ENCODE data around the gene DNAAF1.
"Not testable (repeated sequence)": the region's sequence is repeated elsewhere in the genome, so short reads cannot be mapped to it uniquely, and the experiment has no call there.

Gene DNAAF1

DNA sequence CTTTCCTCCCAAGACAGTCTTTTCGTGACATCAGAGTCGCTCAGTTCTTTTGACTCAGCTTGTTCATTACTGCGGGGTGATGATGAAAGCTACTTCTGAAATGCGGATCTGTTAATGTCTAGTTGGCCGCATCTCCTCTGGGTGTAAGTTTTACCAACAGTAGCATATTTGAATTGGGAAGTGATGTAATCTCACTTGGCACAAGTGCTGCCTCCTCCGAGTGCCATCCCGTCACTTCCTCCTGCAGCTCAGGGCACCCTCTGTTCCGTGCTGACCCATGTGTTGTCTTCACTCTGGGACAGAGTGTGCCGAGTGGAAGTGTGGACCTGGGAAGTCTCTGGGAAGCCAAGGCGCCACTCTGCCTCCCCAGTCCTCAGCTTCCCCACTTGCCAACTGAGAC lies 54.8 kb downstream of the DNAAF1 start:
- H3K36me3 ChIP-seq (replicated peaks; ENCODE audit: low read depth, low read length), result no peaks in the 10 kb centered on the region
- no peak overlapping the region for H3K27ac ChIP-seq (ENCODE audit: low read length)
- H2AFZ ChIP-seq (ENCODE audit: low read depth, low read length), result no peak overlapping the region
- no peaks in the 10 kb centered on the region for H3K79me2 ChIP-seq (ENCODE audit: low read length)
- H3K9me3 ChIP-seq (ENCODE audit: insufficient read depth, low read length), result no peaks in the 10 kb centered on the region
- no peaks in the 10 kb centered on the region for H4K20me1 ChIP-seq (ENCODE audit: insufficient read depth, low read length)
- no peaks in the 10 kb centered on the region for H3K4me1 ChIP-seq (ENCODE audit: low read length)
- no peak overlapping the region for H3K4me3 ChIP-seq (ENCODE audit: low read length)
- no peak overlapping the region for H3K4me2 ChIP-seq (ENCODE audit: low read length)
- peaks cover 8% of the 10 kb centered on the region; the same call in 1 of the 2 replicates for H3K27me3 ChIP-seq (ENCODE audit: low read depth, low read length)
- no peak overlapping the region for H3K9ac ChIP-seq (ENCODE audit: low read length)
- TF ChIP-seq EZH2phosphoT487 (IDR thresholded peaks at IDR 0.05; ENCODE audit: low read depth), result no peak
- TF ChIP-seq, protein P1, sequence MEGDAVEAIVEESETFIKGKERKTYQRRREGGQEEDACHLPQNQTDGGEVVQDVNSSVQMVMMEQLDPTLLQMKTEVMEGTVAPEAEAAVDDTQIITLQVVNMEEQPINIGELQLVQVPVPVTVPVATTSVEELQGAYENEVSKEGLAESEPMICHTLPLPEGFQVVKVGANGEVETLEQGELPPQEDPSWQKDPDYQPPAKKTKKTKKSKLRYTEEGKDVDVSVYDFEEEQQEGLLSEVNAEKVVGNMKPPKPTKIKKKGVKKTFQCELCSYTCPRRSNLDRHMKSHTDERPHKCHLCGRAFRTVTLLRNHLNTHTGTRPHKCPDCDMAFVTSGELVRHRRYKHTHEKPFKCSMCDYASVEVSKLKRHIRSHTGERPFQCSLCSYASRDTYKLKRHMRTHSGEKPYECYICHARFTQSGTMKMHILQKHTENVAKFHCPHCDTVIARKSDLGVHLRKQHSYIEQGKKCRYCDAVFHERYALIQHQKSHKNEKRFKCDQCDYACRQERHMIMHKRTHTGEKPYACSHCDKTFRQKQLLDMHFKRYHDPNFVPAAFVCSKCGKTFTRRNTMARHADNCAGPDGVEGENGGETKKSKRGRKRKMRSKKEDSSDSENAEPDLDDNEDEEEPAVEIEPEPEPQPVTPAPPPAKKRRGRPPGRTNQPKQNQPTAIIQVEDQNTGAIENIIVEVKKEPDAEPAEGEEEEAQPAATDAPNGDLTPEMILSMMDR (IDR thresholded peaks at IDR 0.05; ENCODE audit: low read depth, low read length), result no peak

DNA sequence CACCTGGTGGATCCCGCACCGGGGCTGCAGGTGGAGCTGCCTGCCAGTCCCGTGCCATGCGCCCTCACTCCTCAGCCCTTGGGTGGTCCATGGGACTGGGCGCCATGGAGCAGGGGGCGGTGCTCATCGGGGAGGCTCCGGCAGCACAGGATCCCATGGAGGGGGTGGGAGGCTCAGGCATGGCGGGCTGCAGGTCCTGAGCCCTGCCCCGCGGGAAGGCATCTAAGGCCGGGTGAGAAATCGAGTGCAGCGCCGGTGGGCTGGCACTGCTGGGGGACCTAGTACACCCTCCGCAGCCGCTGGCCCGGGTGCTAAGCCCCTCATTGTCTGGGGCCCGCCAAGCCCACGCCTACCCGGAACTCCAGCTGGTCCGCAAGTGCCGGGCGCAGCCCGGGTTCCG lies 59.4 kb downstream of the DNAAF1 start:
- H3K27me3 ChIP-seq (ENCODE audit: low read depth, low read length); H2AFZ ChIP-seq (ENCODE audit: low read depth, low read length); H3K9ac ChIP-seq (ENCODE audit: low read length); H3K36me3 ChIP-seq (replicated peaks; ENCODE audit: low read depth, low read length); H3K4me2 ChIP-seq (ENCODE audit: low read length); H3K9me3 ChIP-seq (ENCODE audit: insufficient read depth, low read length); H3K4me1 ChIP-seq (ENCODE audit: low read length); H3K4me3 ChIP-seq (ENCODE audit: low read length); H4K20me1 ChIP-seq (ENCODE audit: insufficient read depth, low read length); H3K27ac ChIP-seq (ENCODE audit: low read length); H3K79me2 ChIP-seq (ENCODE audit: low read length): not testable (repeated sequence)

DNA sequence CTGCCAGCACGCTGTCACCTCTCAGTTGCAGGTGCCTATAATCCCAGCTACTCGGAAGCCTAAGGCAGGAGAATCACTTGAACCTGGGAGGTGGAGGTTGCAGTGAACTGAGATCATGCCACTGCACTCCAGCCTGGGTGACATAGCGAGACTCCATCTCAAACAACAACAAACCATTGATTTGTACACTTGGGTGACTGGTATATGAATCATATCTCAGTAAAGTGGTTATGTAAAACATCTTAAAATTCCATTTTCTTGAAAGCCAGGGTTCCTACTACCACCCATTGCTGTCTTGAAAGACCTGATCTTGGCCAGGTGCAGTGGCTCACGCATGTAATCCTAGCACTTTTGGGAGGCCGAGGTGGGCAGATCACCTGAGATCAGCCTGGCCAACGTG lies 60.0 kb downstream of the DNAAF1 start:
- not testable (repeated sequence) for H3K9ac ChIP-seq (ENCODE audit: low read length); H3K4me2 ChIP-seq (ENCODE audit: low read length)

DNA sequence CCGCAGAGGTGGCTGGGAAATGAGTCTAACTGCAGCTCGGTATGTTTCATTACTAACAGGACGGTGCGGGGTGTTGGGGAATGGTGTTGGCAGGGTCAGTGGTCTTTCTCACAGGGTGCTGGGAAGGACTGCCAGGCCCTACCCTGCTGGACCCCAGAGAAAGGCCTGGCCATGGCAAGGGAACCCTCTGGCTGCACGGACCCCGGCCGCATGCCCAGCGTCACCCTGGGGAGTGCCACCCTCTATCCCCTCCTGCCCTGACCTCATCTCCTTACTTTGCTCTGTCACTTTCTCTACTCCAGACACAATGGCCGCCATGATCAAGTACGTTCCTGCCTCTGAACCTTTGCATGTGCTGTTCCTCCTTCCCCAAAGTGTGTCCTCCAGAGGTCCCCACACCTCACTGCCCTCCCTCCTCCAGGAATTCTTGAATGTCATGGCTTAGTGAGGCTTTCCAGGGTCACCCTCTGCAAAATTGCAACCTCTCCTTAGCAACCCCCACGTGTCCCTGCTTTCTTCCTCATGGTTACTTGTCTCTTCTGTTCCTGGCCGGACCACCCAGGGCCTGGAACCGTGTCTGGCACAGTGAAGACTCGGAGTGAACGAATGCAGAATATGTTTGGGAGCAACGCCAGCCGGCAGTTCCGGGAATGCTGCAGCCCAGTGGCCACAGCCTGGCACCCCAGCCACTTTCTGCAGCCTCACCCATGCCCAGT lies 61.0 kb downstream of the DNAAF1 start:
- no peak overlapping the region for H2AFZ ChIP-seq (ENCODE audit: low read depth, low read length)
- H3K9me3 ChIP-seq (ENCODE audit: insufficient read depth, low read length), result 0 out of 2 replicates have a peak, but pooled peaks cover 2% of the 10 kb centered on the region
- no peaks in the 10 kb centered on the region for H4K20me1 ChIP-seq (ENCODE audit: insufficient read depth, low read length)
- H3K4me2 ChIP-seq (ENCODE audit: low read length), result no peak overlapping the region
- H3K27me3 ChIP-seq (ENCODE audit: low read depth, low read length), result no peaks in the 10 kb centered on the region
- H3K79me2 ChIP-seq (ENCODE audit: low read length), result no peaks in the 10 kb centered on the region
- H3K36me3 ChIP-seq (replicated peaks; ENCODE audit: low read depth, low read length), result no peaks in the 10 kb centered on the region
- 0 out of 2 replicates have a peak, but pooled peaks cover 3% of the 10 kb centered on the region for H3K4me1 ChIP-seq (ENCODE audit: low read length)
- TF ChIP-seq, protein P1 (IDR thresholded peaks at IDR 0.05; ENCODE audit: low read depth, low read length), result no peak
- no peak for TF ChIP-seq EZH2phosphoT487 (IDR thresholded peaks at IDR 0.05; ENCODE audit: low read depth)
- H3K9ac ChIP-seq (ENCODE audit: low read length), result no peak overlapping the region
- no peak overlapping the region for H3K4me3 ChIP-seq (ENCODE audit: low read length)
- H3K27ac ChIP-seq (ENCODE audit: low read length), result no peak overlapping the region

More for the DNA sequence above, 60.0 kb downstream of the DNAAF1 start:
- not testable (repeated sequence) for H2AFZ ChIP-seq (ENCODE audit: low read depth, low read length); H3K27me3 ChIP-seq (ENCODE audit: low read depth, low read length); H4K20me1 ChIP-seq (ENCODE audit: insufficient read depth, low read length); H3K79me2 ChIP-seq (ENCODE audit: low read length); H3K4me3 ChIP-seq (ENCODE audit: low read length); H3K27ac ChIP-seq (ENCODE audit: low read length); H3K36me3 ChIP-seq (replicated peaks; ENCODE audit: low read depth, low read length); H3K9me3 ChIP-seq (ENCODE audit: insufficient read depth, low read length); H3K4me1 ChIP-seq (ENCODE audit: low read length)

DNA sequence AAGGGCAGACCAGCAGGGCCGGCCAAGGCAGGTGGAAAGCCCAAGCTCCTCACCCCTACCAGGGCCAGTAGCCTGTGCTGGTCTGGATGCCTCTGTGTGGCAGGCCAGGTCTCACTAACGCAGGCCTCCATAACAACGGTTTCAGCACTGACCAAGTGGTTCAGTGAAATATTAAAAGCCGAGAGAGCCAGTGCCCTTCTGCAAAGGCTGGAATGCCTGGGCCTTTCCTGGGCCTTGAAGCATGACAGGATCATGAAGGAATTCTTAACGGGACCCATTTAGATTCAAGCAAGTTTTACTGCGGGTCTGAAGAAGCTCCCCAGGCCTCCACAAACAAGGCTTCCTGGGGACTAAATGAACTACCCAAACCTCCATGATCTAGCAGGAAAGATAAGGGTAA lies 62.1 kb downstream of the DNAAF1 start:
- no peak overlapping the region for H3K9ac ChIP-seq (ENCODE audit: low read length)
- H3K79me2 ChIP-seq (ENCODE audit: low read length), result no peaks in the 10 kb centered on the region
- H3K36me3 ChIP-seq (replicated peaks; ENCODE audit: low read depth, low read length), result no peaks in the 10 kb centered on the region
- H3K4me3 ChIP-seq (ENCODE audit: low read length), result no peak overlapping the region
- no peak overlapping the region for H3K4me2 ChIP-seq (ENCODE audit: low read length)
- H3K27me3 ChIP-seq (ENCODE audit: low read depth, low read length), result no peaks in the 10 kb centered on the region
- no peaks in the 10 kb centered on the region for H4K20me1 ChIP-seq (ENCODE audit: insufficient read depth, low read length)
- 0 out of 2 replicates have a peak, but pooled peaks cover 3% of the 10 kb centered on the region for H3K4me1 ChIP-seq (ENCODE audit: low read length)
- no peak for TF ChIP-seq EZH2phosphoT487 (IDR thresholded peaks at IDR 0.05; ENCODE audit: low read depth)
- TF ChIP-seq, protein P1 (IDR thresholded peaks at IDR 0.05; ENCODE audit: low read depth, low read length), result no peak
- no peak overlapping the region for H2AFZ ChIP-seq (ENCODE audit: low read depth, low read length)
- 0 out of 2 replicates have a peak, but pooled peaks cover 2% of the 10 kb centered on the region for H3K9me3 ChIP-seq (ENCODE audit: insufficient read depth, low read length)
- H3K27ac ChIP-seq (ENCODE audit: low read length), result no peak overlapping the region

Measured in OCI-LY3 (cell line).